Stimulated activated CD4-positive, alpha-beta T cell treated with anti-CD3 and anti-CD28 coated beads, TNF-alpha, amount 100 ng/mL, for 24 hours (primary cell): ENCODE results near the gene SLX9.

Source experiments
- DNase-seq, 3 experiments: peaks; one replicate each; pipeline ENCODE4 v3.0.0-alpha.2; 2020; ENCODE audit warnings: low read depth in 3 of 3

The SLX9 gene

DNA sequence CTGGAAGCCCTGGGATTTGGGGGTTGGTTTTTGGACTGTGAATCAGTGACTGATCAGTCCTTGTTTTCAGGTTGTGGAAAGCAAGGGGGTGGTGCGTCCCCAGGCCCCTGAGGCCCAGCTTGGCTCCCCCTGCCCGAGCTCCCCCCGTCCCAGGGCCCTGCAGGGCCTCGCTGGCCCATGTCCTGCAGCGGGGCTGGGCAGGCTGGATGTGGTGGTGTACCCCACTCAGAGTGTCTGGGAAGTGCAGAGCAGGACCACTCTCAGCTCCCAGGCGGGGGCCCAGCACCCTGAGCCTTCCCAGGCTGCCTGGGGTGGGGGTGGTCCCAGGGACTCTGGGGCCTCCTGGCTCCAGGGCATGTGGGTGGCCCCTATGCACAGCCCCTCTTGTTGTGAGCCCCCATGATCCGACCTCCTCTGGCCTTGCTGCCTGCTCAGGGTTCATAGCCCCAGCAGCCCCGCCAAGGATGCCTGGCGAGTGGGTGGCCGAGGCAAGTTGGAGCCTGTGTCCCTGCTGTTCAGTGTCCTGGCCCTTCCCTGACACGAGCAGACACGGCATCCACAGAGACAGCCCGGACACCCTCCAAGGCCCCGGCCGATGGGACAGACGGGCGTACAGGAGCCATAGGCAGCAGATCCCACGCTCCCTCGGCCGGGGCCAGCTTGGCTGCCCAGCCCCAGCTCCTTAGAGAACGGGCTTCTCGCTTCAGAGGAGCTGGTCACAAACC lies 37.9 kb downstream of the SLX9 start:
- no peak for DNase-seq

DNA sequence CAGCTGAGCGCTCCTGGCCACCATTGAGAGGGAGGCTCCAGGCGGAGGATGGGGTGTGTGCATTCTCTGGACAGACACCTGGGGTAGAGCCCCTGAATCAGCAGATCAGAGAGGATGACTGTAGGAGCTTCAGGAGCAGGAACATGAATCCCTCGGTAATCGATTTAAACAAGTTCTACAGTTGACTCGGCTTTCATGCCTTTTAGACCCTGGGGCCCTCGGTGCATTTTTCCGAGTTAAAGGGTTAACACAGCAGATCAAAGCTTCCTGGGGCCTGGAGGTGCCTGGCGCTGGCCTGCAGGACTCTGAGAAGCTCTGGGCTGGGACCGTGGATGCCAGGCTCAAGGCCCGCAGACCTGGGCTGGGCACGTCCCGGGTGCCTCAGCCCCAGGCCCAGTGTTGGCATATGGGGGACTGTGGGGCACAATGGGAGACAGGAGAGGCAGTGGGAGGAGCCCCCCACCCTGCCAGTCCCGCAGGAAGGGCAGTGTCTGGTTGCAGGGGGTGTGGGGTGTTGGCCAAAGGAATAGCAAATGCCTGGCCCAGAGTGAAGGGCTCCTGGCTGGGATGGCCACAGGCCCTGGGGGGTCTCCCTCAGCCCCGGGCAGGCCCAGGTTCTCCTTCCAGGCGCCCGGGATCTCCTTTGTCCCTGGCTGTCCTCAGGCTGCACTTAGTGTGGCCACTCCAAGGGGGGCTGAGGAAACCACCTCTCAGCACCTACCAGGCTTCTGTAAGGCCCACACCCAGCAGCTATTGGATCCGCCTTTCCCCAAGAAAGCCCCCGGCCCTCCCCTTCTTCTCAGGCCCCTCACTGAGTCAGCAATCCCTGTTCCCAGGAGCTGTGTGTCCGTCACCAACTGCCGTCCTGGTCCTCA lies 40.1 kb downstream of the SLX9 start:
- DNase-seq = no peak

DNA sequence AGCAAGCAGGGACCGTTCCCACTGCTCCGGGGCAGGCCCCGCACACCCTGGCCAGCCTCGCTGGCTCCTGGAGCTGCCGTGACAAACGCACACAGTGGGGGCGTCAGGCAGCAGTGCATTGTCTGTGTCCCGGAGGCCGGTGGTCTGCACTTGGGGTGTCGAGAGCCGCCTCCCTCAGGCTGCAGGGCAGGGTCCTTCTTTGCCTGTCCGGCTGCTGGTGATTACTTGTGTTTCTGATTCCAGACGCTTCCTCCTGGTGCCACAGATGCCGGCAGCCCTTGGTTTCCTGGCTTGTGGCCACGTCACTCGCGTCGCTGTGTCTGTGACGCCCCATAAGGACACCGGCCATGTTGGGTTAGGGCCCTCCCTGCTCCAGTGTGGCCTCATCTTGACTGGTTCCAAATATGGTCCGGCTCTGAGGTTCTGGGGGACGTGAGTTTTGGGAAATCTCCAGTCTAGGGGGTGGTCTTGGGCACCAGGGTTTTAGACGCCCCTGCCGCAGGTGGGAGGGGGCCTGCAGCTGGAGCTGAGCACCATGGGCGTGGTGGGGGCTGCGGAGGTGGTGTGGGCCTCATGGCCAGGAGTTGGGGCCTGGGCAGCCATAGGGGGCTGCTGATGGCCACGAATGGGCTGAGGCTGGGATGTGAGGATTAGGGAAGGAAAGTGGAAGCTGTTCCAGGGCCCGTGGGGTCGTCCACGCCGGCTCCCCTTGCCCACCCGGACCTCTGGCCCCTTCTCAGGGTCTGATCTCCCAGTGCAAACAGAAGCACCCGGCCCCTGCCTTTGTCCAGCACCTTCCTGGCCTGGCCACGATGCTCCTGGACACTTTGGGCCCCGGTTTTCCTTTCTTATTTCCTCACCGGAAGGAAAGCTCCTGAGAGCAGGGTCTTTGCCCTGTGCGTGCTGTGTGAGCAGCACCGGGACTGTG lies 41.0 kb downstream of the SLX9 start:
- no peak for DNase-seq

DNA sequence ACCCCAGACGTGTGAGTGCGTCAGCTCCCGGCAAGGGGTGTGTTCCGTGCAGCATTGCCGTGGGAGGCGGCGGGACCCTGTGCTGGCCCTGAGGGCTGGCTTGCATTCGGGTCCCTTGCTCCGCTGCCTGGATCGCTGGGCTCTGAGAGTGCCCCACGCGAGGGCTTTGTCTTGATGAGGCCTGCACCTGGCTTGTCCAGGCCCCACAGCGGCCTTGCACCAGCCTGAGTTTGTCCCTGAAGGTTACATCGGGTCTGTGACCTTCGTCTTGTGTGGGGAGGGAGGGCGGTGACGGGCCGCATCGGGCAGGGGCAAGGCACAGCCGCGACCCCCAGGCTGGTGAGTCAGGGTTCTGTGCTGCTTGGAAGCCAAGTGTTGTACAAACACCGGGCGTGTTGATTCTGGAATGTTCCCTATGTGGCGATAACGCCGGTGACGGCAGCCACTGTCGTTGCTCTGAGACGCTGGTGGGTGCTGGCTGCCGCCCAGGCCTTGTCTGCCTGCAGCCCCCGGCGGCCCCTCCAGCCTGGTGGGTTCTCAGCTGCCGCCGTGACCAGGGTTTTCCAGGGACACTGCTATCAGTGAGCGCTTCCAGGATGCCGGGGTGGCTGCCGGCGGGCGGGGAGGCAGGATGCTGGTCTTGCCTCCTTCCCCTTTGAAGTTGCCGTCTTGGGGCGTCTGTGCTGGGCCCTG lies 42.9 kb downstream of the SLX9 start:
- DNase-seq = no peak

DNA sequence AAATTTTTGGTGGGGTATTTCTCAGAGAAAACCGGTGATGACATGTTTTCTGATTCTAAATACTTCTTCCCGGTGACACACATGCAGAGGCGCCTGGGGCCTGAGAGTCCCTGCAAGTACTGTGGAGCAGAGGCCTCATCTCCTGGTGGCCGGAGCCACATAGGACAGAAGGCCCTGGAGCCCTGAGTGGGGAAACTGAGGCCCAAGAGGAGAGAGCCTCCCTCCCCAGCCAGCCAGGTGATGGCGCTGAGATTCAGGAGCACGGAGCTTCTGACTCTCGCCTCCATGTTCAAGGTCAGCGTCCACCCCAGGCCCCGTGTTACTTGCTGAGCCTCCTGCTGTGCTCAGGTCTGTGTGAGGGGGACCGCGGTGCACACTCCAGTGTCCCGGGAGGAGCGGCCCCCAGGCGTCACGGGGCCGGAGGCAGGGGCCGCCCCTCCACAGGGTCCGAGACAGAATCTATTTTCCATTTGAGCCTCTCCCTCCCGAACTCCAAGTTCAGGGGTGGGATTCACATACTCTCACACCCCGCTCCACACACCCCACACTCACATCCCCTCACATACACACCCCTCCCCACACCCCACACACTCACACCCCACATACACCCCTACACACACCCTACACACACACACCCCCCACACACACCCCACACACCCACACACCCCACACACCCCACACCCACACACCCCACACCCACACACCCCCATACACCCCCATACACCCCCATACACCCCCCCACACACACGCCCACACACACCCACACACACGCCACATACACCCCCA lies 43.8 kb downstream of the SLX9 start:
- DNase-seq = no peak

DNA sequence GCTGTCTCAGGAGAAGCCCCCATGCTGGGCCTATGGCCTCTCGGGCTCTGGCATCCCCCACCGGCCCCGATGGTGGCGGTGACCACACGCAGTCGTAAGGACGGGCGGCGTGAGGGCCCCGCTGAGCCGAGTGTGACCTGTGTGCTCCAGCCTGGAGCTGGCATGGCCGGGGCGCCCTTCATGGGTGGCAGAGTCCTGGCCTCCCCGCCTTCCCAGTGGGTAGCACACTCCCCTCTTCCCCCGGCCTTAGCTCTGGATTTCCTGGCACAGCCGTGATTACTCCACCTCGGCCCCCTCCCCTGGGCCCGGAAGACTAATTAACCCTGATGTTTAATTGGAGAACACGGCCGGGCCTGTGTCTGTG lies 44.6 kb downstream of the SLX9 start:
- DNase-seq = no peak

DNA sequence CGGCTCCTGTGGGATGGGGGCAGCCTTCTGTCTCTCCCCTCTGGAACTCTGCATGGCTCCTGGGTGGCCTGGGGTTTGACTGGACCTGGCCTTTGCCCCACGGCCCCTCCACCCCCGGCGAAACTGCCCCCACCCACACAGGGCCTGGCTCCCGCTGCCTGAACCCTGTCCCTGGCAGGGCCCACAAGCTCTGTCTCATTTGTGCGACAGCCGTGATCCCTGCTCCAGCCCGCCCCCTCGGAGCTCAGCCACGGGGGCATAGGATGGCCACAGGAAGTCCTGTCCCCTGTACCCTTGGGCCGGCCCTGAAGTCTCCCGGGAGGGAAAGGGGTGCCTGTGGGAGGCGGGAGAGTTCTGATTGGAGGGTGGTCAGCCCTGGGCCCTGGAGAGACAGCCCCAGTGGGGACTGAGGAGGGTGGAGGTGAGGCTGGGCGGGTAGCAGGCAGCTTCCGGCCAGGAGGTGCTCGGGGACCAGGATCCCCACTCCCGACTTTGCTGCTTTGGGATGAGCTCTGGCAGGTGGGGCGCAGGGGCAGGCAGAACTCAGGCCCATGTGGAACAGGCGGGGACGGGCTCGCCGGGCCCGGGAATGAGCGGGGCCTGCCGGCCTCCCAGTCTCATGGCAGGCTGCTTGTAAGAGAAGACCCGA lies 45.1 kb downstream of the SLX9 start:
- DNase-seq = no peak

DNA sequence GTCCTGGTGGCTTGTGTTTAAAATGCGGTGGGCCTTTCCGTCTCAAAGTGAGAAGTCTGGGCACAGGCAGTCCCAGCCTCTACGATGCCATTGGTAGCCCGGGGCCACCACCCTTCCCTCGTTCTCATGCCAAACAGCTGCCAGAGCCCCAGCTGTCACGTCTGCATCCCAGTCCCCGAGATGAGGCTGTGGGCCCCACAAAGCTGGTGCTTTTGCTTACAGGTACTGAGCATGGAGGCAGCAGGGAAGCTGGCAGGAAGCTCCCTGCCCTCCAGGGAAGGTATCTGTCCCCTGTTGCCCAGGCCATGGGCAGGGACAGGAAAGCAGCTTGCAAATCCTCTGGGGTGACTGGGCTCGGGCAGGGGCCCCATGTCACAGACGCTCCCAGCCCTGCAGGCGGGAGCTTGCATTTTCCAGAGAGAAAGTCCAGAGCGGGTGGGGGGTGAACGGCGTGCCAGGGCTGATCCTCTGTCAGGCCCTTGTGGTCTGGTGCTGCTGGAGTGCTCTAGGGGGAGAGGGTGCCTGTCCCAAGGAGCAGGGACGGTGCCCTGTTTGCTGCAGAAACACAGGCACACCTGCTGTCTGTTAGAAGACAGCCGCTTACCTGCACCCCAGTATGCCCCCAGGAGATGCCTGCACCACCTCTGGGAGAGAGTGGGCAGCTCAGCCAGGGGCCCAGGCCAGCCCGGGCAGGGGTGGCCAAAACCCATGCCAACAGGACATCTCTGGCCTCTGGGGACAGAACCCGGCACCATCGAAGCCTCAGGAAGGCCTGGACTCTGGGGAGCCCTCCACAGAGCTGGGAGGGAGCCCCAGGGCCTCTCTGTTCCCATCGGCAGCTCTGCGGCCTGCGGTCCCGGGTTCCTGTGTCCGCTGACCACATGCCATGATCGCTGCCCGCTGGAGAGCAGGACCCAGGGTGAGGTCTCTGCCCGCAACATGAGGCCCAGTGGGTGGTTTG lies 45.9 kb downstream of the SLX9 start:
- no peak for DNase-seq

DNA sequence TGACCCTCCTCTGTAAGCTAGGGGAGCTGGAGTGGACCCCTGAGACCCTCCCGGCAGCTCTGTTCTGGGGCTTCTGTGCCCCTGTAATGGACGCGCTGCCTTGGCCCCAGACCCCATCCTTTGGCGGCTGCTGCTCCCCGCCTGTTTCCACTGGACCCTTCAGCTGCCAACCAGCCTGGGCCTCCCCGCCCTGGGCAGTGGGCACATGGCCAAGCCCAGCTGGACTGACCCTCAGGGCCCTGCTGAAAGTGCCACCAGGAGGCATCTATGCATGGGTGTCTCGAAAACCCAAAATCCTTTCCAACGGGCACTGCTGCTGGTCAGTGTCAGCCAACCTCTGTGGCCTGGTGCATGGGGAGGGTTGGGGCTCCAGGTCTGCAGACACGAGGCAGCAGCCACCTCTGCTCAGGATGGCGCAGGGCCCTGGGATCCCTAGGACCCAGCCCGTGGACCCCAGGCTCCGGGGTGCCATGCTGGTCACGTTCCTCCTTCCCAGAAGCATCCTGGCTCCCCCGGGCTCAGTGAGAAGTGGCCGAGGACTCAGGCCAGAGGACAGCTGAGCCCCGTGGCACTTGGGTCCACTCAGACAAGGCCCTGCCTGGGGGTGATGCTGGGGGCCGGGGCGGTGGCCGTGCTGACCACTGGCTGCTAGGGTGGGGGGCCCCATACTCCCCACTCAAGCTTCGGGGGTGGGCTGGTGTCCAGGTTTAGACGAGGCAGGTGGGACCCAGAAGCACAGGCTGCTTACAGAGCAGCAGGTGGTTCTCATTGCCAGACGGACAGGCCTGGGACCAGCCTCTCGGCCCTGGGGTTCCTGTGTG lies 46.9 kb downstream of the SLX9 start:
- DNase-seq = no peak

DNA sequence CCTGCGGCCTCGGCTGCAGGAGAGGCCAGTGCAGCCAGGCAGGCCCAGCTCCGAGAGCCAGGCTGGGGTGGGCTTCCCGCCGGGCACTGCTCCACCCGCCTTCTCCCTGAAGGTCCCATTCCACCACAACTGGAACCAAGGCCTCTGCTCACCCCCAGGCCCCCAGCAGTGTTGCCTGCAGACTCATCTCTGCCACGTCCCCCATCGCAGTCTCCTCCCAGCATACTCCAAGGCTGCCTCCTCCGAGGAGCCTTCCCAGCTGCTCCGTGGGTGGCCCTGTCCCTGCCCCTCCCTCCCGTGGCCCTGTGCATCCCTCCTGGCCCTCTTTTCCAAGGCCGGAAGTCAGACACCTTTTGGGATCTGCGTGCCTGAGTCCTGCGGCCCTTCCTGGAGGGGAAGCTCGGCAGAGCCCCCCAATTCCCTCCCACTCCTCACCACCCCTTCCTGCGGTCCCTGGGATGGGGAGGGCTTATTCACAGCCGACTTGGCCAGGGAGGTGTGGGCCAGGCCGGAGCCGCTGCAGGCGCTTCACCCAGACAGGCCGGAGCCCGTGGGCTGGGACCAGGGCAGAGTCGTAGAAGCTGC lies 47.6 kb downstream of the SLX9 start:
- no peak for DNase-seq

DNA sequence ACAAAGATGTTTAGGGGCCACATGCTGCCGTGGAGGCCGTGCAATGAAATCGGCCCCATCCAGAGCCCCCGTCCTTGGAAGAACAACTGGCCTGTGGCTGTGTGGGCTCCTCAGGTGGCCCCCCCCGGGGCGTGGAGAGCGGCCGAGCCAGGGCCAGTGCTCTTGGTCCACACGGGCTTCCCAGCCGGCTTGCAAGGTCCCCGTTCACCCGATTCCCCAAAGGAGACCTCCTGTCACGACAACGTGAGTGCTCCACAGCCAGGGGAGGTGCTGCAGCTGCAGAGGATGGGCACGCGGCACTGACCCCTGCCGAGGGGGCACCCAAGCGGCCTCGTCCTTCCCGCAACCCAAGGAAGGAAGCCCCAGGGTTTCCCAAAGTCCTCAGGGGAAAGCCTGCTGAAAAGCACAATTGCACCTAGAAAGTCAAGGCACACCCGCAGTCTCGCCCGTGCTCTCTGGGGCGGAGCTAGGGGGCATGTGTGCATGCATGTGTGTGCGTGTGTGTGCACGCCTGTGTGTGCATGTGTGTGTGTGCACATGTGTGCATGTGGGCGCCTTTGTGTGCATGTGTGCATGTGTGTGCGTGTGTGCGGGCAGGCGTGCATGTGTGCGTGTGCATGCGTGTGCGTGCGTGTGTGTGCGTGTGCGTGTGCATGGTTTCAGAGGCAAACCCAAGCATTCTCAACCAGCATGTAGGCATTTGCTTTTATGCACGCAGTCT lies 48.2 kb downstream of the SLX9 start:
- DNase-seq = no peak

DNA sequence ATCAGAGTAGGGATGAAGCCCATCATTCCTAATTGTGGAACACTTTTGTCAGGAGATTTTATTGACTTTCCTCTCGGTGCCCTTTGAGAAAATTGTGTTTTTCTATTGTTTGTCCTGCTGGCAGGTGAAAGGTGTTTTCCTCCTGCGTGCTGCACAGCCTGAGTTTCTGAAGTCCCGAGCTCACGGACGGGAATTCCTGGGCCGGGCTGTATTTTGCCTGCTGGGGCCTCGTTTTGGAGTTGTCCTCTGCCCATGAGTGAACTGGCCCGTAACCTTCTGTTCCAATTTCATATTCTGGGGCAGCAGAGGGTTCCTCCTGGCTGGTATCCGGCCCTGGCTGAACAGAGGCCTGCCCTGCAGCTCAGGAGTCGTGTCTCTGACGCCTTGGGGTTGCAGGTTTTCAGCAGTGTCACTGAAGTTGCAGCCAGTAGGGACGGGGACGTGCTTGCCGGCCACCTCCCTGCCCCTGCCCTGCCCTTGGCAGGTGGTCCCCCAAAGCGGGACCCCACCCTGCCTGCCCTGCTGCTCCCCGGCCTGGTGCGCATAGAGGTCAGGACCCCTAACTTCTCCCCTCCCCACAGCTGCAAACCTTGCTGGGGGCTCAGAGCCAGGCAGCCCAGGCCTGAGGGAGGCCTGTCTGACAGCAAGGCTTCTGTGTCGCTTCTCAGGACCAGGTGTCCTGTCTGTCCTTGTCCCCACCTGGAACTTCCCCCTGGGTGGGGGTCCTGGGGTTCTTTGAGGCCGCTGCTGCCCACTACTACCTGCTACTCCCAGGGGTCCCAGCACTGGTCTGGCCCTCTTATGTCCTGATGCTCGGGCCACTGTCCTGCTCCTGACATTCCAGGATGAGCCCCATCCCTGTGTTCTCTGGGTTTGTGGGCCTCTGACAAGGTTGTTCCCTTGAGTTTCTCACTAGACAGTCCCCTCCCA lies 49.0 kb downstream of the SLX9 start:
- no peak for DNase-seq

DNA sequence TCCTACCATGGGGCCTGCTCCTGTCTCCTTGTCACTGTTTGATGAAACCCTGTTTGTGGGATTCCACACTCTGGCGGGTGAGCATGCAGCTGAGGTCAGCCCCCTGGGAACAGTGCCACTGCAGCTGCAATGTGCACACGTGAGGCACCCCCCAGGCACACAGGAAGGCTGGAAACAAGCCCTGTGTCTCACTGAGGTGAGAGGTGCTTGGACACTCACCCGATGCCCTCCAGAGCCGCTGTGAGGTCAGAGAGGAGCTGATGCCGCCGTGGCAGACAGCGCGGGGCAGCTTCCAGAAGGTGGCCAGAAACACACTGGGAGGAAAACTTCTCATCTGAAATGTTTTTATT lies 49.7 kb downstream of the SLX9 start:
- no peak for DNase-seq

DNA sequence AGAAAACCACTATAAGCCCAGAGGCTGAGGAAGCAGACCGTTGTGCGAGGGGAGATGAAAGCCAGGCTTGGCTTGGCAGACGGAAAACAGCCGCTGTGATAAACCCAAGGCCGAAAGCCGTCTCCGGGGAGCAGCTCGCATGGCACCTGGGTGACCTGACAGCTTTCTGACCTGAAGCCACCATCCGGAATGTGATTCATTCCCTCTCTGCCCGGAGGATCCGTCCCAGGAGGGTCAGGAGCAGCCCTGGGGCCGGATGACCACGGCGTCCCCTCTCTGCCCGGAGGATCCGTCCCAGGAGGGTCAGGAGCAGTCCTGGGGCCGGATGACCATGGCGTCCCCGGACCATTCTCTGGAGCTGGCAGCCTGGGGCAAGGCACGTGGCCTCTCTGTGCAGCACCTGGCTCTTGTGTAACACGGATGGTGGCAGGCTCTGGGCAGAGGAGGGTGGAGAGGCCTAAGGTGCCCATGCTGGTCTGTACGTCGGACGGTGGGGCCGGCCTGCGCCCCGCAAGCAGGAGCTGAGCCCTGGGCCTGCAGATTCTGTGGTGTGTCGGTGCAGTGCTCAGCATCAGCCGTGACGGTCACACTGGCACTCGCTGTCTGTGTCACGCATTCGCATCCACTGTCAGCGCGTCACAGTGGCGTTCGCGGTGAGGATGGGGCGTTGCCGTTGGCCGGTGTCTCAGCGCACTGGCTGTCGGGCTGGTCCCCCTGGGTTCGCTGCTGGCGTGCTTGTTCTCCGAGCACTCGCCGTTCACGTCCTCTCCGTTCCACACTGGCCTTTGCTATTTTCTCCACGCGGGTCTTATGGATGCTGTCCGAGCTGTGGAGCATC lies 50.3 kb downstream of the SLX9 start:
- no peak for DNase-seq

DNA sequence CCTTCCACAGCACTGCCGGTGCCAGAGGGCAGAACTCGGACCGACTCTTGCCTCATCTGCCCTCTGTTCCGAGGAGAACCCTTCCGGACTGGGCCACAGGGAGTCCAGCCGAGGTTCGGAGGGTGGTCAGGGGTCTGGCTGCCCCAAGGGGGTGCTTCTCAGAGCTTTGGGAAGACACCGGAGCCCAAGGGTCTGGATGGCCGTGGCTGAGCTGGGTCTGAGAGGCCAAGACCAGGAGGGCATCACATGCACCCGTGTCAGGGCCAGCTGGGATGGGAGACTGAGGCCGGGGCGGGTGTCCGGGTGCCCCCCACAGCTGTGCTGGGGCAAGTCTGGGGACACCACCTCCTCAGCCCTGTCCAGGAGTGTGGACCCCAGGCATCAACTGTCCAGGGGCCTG lies 51.1 kb downstream of the SLX9 start:
- DNase-seq = no peak
